Pancreas (tissue), 10 donors: ENCODE measurements around the gene CPA3. TPM values are rescaled to one million over a fixed set of nuclear protein-coding genes. Genes with fewer than 3 reads are reported as not detected.
A peak's percentile ranks its signal among the peaks of the same experiment; 100 is the strongest.

Experiments used
- ATAC-seq, 4 donors: fragments of 200-7000 bp; cut with Tn5 transposase; one replicate each; pipeline versions ENCODE4 v1.8.0 to v1.9.1; 2020; ENCODE audit warnings: mild to moderate bottlenecking in 4 of 4, moderate library complexity in 4 of 4
- DNase-seq, 6 donors: peaks; one replicate each; pipeline ENCODE4 v3.0.0-alpha.2; 2020
- FAIRE-seq: peaks from 2 replicates; lab custom pipeline; 2012; peaks lifted over from hg19 to GRCh38; lab: Jason Lieb, UNC
- H3K27ac ChIP-seq, 4 donors: fragments of 200-600 bp; sonication (generic); 1 replicate in 3 of 4; 2 replicates in 1 of 4; pipeline versions ENCODE4 v1.5.0 to v1.8.0; 2020
- H3K27me3 ChIP-seq, 4 donors: fragments of 200-600 bp; one replicate each; pipeline ENCODE4 v1.8.0; 2021
- H3K36me3 ChIP-seq, 3 donors: fragments of 200-600 bp; sonication (generic) in 1 of 3; one replicate each; pipeline versions ENCODE4 v1.5.0 to v1.8.0; 2020 to 2021
- H3K4me1 ChIP-seq, 3 donors: fragments of 200-600 bp; one replicate each; pipeline ENCODE4 v1.8.0; 2021
- H3K4me3 ChIP-seq, 4 donors: fragments of 200-600 bp; sonication (generic) in 2 of 4; one replicate each; pipeline versions ENCODE4 v1.5.0 to v1.8.0; 2020 to 2021
- H3K9me3 ChIP-seq, 4 donors: fragments of 200-600 bp; one replicate each; pipeline ENCODE4 v1.8.0; 2021
- WGBS, 2 donors: extraction: QIAGEN DNeasy Blood & Tissue Kit; methylation state at CpG; one replicate each; pipeline ENCODE4 v1.1.7; 2013; 5-methylcytosine and 5-hydroxymethylcytosine counted together
- intact Hi-C, 3 donors: fragments of 100-400 bp; cut with DNase I; formaldehyde crosslinking; loops; one replicate each; pipeline versions ENCODE4 v1.11.1 to v1.14.2; 2022
- polyA plus RNA-seq, 2 donors: library from polyadenylated mRNA; stranded (reverse); fragments of 200-250 nt; gene quantifications; one replicate each; pipeline ENCODE4 v1.2.3, GENCODE V29; 2013
- total RNA-seq, 6 donors: library from RNA; stranded (reverse); fragmentation: NEBNext Ultra II Directional in 4 of 6; extraction: Animal tissue kit (Norgen Biotek cat#: 25700) in 4 of 6; gene quantifications; one replicate each; pipeline versions ENCODE4 v1.2.1 to v1.2.4, GENCODE V29; 2021 to 2023
- TF ChIP-seq, protein P1 (sequence below), 4 donors: fragments of 200-600 bp; sonication (generic) in 3 of 4; IDR thresholded peaks; one replicate each; pipeline versions ENCODE4 v1.5.0 to v1.8.0; 2021; ENCODE audit warnings: antibody characterized with exemption in 4 of 4
- donor health status: healthy with polysubstance abuse.
- donor health status: DM: no; HTN: no; CAD: no; lungs with moderate emphysema.
- donor health status: DM: no; HTN: no; CAD: no.
- donor health status: control.
- donor health status: control.
- donor health status: Bipolar disorder and iron deficiency.
- donor health status: DM: yes; HTN: yes; CAD: no.
- donor health status: DM: no; HTN: no; CAD: no.
- donor health status: DM: no; HTN: no; CAD: no.
- donor health status: DM: yes; HTN: yes; CAD: no.

CPA3 gene
- total and polyA plus RNA-seq, 8 donors: 1.1 to 10.4 (median 4.8) TPM

DNA sequence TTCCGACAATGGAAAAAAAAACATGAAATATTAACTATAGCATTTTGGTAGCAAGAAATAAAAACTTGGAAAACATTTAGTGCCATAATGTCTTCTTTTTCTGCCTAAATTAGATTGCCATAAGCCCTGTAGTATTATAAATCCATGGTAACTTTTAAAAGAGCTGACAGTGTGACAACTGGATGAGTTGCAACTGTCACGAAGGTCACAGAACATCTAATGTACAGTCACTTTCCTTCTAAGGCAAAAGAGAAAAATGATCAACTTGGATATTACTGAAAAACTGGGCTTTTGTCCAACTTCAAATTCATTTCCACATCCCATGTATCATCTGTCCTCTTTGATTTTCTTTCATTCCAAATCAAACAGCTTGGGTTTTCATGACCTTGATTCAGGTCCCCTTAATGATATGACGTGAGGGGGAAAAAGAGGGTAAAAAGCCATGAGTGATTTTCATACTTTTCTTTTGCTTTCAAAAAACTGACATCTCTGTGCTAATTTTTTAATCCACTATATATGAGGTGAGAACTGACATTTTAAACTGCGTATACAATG lies 36.9 kb upstream of the CPA3 start:
- peaks cover 0 to 28% (median 0%) of the 10 kb centered on the region in 3 donors for H3K36me3 ChIP-seq
- whole genome bisulfite sequencing, 2 donors: 24 to 32% methylated on average over 4 of the region's 4 CpGs
- DNase-seq: no peak
- no peaks in the 10 kb centered on the region for H3K27me3 ChIP-seq
- no peak for FAIRE-seq
- peaks cover 11 to 12% (median 11%) of the 10 kb centered on the region in 3 donors for H3K4me1 ChIP-seq
- peak in 1 of 4 donors; percentile 3 for ATAC-seq
- H3K4me3 ChIP-seq: peak overlapping the region; percentile 16 to 56 (median 40)
- intact Hi-C loops: loop anchor here in 1 of 3 donors (5.0 kb wide), 1 partner anchor 91 kb away; no protein-coding TSS in a partner anchor
- H3K27ac ChIP-seq: peak overlapping the region; percentile 44 to 90 (median 70)
- no peaks in the 10 kb centered on the region for H3K9me3 ChIP-seq
- TF ChIP-seq, protein P1, sequence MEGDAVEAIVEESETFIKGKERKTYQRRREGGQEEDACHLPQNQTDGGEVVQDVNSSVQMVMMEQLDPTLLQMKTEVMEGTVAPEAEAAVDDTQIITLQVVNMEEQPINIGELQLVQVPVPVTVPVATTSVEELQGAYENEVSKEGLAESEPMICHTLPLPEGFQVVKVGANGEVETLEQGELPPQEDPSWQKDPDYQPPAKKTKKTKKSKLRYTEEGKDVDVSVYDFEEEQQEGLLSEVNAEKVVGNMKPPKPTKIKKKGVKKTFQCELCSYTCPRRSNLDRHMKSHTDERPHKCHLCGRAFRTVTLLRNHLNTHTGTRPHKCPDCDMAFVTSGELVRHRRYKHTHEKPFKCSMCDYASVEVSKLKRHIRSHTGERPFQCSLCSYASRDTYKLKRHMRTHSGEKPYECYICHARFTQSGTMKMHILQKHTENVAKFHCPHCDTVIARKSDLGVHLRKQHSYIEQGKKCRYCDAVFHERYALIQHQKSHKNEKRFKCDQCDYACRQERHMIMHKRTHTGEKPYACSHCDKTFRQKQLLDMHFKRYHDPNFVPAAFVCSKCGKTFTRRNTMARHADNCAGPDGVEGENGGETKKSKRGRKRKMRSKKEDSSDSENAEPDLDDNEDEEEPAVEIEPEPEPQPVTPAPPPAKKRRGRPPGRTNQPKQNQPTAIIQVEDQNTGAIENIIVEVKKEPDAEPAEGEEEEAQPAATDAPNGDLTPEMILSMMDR (IDR thresholded peaks at IDR 0.05): no peak

DNA sequence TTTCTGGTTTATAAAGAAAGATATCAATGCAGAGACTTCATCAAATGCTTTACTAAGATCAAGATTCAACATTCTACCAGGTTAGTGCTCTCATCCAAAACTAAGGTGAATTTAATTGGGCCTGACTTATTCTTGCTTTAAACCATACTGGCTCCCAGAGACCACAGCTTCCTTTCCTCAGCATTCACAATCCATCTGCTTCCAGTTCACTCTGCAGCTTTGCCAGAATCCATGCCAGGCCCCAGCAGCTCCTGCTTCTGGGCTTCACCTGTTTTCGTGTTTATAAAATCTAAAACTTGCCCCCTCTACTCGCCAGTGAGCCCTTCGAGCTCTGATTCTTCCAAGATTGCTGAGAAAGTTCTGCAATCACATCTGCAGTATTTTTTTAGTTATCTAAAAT lies 35.2 kb upstream of the CPA3 start:
- Histone ChIP-seq H3K9me3 (no peaks in the 10 kb centered on the region), H3K27ac (peak overlapping the region; percentile 44 to 90 (median 70)), H3K4me1 (peaks cover 11 to 12% (median 11%) of the 10 kb centered on the region in 3 donors), H3K27me3 (no peaks in the 10 kb centered on the region), H3K4me3 (peak overlapping the region; percentile 16 to 56 (median 40)), H3K36me3 (peaks cover 0 to 32% (median 0%) of the 10 kb centered on the region in 3 donors)
- intact Hi-C loops: loop anchor here in 2 of 3 donors (5.0 to 10.0 kb wide), 2 partner anchors 93 to 95 kb away; no protein-coding TSS in a partner anchor
- FAIRE-seq (no peak), DNase-seq (no peak), ATAC-seq (no peak)
- TF ChIP-seq, protein P1 (IDR thresholded peaks at IDR 0.05): no peak
- WGBS, 2 donors: 37 to 40% methylated on average over 3 of the region's 3 CpGs

DNA sequence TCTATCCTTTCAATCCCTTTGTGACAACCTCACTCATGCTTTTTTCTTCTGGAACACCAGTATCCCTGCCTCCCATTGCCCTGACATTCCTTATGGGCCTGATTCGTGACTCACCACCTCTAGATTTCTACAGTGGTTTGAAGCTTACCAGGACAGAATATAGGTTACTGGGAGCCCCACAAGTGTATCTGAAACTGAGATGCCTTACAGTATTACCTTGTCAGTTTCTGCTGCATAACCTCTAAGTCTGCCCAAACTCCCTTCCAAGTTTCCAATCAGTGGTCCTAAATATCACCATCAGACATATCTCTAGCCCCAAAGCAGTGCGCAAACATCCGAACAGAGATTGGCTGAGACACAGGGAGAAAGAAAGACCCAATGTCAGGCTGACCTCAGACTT lies 31.9 kb upstream of the CPA3 start:
- Histone ChIP-seq H3K4me1 (peaks cover 0 to under 1% (median 0%) of the 10 kb centered on the region in 3 donors), H3K27me3 (no peaks in the 10 kb centered on the region), H3K9me3 (no peaks in the 10 kb centered on the region), H3K27ac (peak overlapping the region in 2 of 4 donors; percentile 80 to 90), H3K36me3 (peaks cover 0 to 43% (median 0%) of the 10 kb centered on the region in 3 donors), H3K4me3 (peak overlapping the region in 3 of 4 donors; percentile 33 to 56 (median 47))
- intact Hi-C loops: loop anchor here in 1 of 3 donors (10.0 kb wide), 1 partner anchor 98 kb away; no protein-coding TSS in a partner anchor
- ATAC-seq: peak; percentile 3 to 12 (median 4)
- TF ChIP-seq, protein P1 (IDR thresholded peaks at IDR 0.05): no peak
- FAIRE-seq: no peak
- no peak for DNase-seq
- 31 to 36% methylated on average over 3 of the region's 3 CpGs for WGBS, 2 donors

DNA sequence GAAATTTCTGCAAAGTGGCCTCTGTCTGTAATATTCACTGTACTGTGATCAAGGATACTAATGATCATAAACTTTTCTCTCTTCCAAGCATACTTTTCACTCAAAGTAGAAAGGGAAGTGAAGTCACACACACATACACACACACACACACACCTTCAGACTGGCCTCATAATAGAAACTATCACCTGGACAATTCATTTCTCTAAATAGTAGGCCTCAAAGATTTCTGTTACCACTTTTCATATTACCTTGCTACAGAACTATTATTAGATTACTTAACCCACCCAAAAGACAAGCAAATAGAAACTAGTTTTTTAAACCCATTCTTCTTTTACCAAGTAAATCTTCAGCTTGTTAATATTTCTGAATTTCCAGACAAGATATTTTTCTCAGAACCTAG lies 25.3 kb upstream of the CPA3 start:
- Histone ChIP-seq H3K36me3 (peaks cover 0 to 63% (median 11%) of the 10 kb centered on the region in 3 donors), H3K27ac (peak overlapping the region in 2 of 4 donors; percentile 53 to 57), H3K9me3 (no peaks in the 10 kb centered on the region), H3K4me3 (peak overlapping the region in 1 of 4 donors; percentile 19), H3K4me1 (peaks cover 0 to 21% (median 3%) of the 10 kb centered on the region in 3 donors), H3K27me3 (no peaks in the 10 kb centered on the region)
- DNase-seq: no peak
- no peak for FAIRE-seq
- TF ChIP-seq, protein P1 (IDR thresholded peaks at IDR 0.05): no peak
- peak in 1 of 4 donors; percentile 2 for ATAC-seq
- intact Hi-C loops: loop anchor here in 1 of 3 donors (10.0 kb wide), 1 partner anchor 105 kb away; no protein-coding TSS in a partner anchor
